IMR-90 (cell line): ENCODE data around the gene MAP3K7CL. TPM values are rescaled to one million over a fixed set of nuclear protein-coding genes. Genes with fewer than 3 reads are reported as not detected.

Experiments
- ATAC-seq: fragments of 200-7000 bp; cut with Tn5 transposase; 2 replicates; pipeline ENCODE4 v1.9.1; 2020; ENCODE audit warnings: low read depth, mild to moderate bottlenecking, moderate library complexity
- BruUV-seq: library from RNA; stranded (reverse); fragments of 400-500 nt; replicated peaks from 2 replicates; lab custom pipeline; 2021; lab: Mats Ljungman, UMichigan
- CTCF ChIA-PET: fragments of 300-600 bp; formaldehyde crosslinking; extraction: SDS; loops from one replicate; lab custom pipeline; 2021; ENCODE audit warnings: antibody characterized with exemption; lab: Yijun Ruan, JAX
- POLR2A ChIA-PET: fragments of 300-600 bp; sonication (Branson Sonifier 250); formaldehyde crosslinking; loops from one replicate; lab custom pipeline; 2022; ENCODE audit warnings: antibody characterized with exemption; ENCODE audit not compliant: unreplicated experiment; lab: Charles Lee
- DNase-seq: peaks from one replicate; pipeline ENCODE4 v3.0.0; 2013
- H2AFZ ChIP-seq: replicated peaks from 2 replicates; pipeline ENCODE3; 2013; ENCODE audit warnings: low read length, mild to moderate bottlenecking; ENCODE audit not compliant: poor library complexity
- H2AK5ac ChIP-seq: 2 replicates; pipeline ENCODE4 v1.6.1; 2013; ENCODE audit warnings: low read depth, low read length, inconsistent platforms
- H2AK9ac ChIP-seq: replicated peaks from 2 replicates; pipeline ENCODE3; 2013; ENCODE audit warnings: mild to moderate bottlenecking, low read depth, low read length, moderate library complexity; ENCODE audit not compliant: poor library complexity
- H2BK120ac ChIP-seq: 2 replicates; pipeline ENCODE4 v1.6.1; 2013; ENCODE audit warnings: low read depth, low read length, inconsistent platforms
- H2BK15ac ChIP-seq: 3 replicates; pipeline ENCODE4 v1.6.1; 2013; ENCODE audit warnings: low read depth, low read length, inconsistent platforms
- H2BK20ac ChIP-seq: 2 replicates; pipeline ENCODE4 v1.6.1; 2013; ENCODE audit warnings: low read depth, mild to moderate bottlenecking, inconsistent platforms, low read length, moderate library complexity
- H2BK5ac ChIP-seq: 2 replicates; pipeline ENCODE4 v1.6.1; 2013; ENCODE audit warnings: mild to moderate bottlenecking, low read depth, low read length, inconsistent platforms; ENCODE audit not compliant: poor library complexity, severe bottlenecking
- H3K14ac ChIP-seq: replicated peaks from 2 replicates; pipeline ENCODE4 v1.6.1; 2013; ENCODE audit warnings: low read depth, low read length, inconsistent platforms
- H3K18ac ChIP-seq: 2 replicates; pipeline ENCODE4 v1.6.1; 2013; ENCODE audit warnings: low read depth, low read length, control low read depth
- H3K23ac ChIP-seq: 2 replicates; pipeline ENCODE4 v1.6.1; 2013; ENCODE audit warnings: low read depth, low read length, inconsistent platforms
- H3K27ac ChIP-seq: 2 replicates; pipeline ENCODE4 v1.5.1; 2013; ENCODE audit warnings: mild to moderate bottlenecking, control low read depth, low read length; ENCODE audit not compliant: insufficient read depth
- H3K27me3 ChIP-seq: 2 replicates; pipeline ENCODE4 v1.6.1; 2013; ENCODE audit warnings: low read length; ENCODE audit not compliant: control insufficient read depth, insufficient read depth
- H3K36me3 ChIP-seq: 2 replicates; pipeline ENCODE4 v1.6.1; 2013; ENCODE audit warnings: low read length, mixed read lengths; ENCODE audit not compliant: control insufficient read depth, insufficient read depth
- H3K4ac ChIP-seq: 2 replicates; pipeline ENCODE4 v1.6.1; 2013; ENCODE audit warnings: low read depth, low read length, inconsistent platforms
- H3K4me1 ChIP-seq: 2 replicates; pipeline ENCODE4 v1.6.1; 2013; ENCODE audit warnings: low read length, mixed read lengths; ENCODE audit not compliant: control insufficient read depth, insufficient read depth
- H3K4me2 ChIP-seq: 2 replicates; pipeline ENCODE4 v1.6.1; 2013; ENCODE audit warnings: low read depth, mild to moderate bottlenecking, control low read depth, low read length, moderate library complexity
- H3K4me3 ChIP-seq: 2 replicates; pipeline ENCODE4 v1.5.1; 2013; ENCODE audit warnings: low read depth, mild to moderate bottlenecking, control low read depth, low read length, moderate library complexity; ENCODE audit not compliant: insufficient read depth
- H3K56ac ChIP-seq: 2 replicates; pipeline ENCODE4 v1.6.1; 2013; ENCODE audit warnings: low read length, inconsistent platforms; ENCODE audit not compliant: insufficient read depth; ENCODE audit errors: extremely low read depth
- H3K79me1 ChIP-seq, 2 experiments: 2 replicates each; pipeline ENCODE4 v1.6.1; 2013; ENCODE audit warnings: low read length in 2 of 2, inconsistent platforms in 1 of 2, low read depth in 1 of 2
- H3K9ac ChIP-seq: 2 replicates; pipeline ENCODE4 v1.6.1; 2013; ENCODE audit warnings: low read depth, low read length, control low read depth
- H3K9me1 ChIP-seq: 2 replicates; pipeline ENCODE4 v1.6.1; 2013; ENCODE audit warnings: low read length, inconsistent platforms; ENCODE audit not compliant: insufficient read depth
- H3K9me3 ChIP-seq: 2 replicates; pipeline ENCODE4 v1.6.1; 2013; ENCODE audit warnings: low read length; ENCODE audit not compliant: control insufficient read depth, insufficient read depth
- H4K20me1 ChIP-seq: 2 replicates; pipeline ENCODE4 v1.6.1; 2013; ENCODE audit warnings: low read length, inconsistent platforms; ENCODE audit not compliant: insufficient read depth
- H4K5ac ChIP-seq: 2 replicates; pipeline ENCODE4 v1.6.1; 2013; ENCODE audit warnings: mild to moderate bottlenecking, low read depth, low read length, control low read depth
- H4K8ac ChIP-seq, 2 experiments: 2 replicates each; pipeline ENCODE4 v1.6.1; 2013; ENCODE audit warnings: low read depth in 2 of 2, low read length in 2 of 2, control low read depth in 1 of 2, inconsistent platforms in 1 of 2
- H4K91ac ChIP-seq: 2 replicates; pipeline ENCODE4 v1.6.1; 2013; ENCODE audit warnings: low read depth, low read length, inconsistent platforms; ENCODE audit not compliant: insufficient read depth
- CEBPB ChIP-seq: IDR thresholded peaks from 2 replicates; pipeline ENCODE4 v1.6.1; 2012; ENCODE audit warnings: low read depth, low read length, improper control_type of control experiment
- RCOR1 ChIP-seq: IDR thresholded peaks from 2 replicates; pipeline ENCODE4 v1.6.1; 2012; ENCODE audit warnings: mild to moderate bottlenecking, low read length, improper control_type of control experiment; ENCODE audit not compliant: insufficient replicate concordance
- WGBS, 2 experiments: methylation state at CpG; one replicate each; pipeline versions ENCODE4 v1.1.5 to v1.1.7; 2013; ENCODE audit warnings: missing lambda C conversion rate in 2 of 2; ENCODE audit not compliant: insufficient read length in 1 of 2; ENCODE audit errors: extremely low coverage in 2 of 2; 5-methylcytosine and 5-hydroxymethylcytosine counted together
- dilution Hi-C: fragments of 300-500 bp; cut with HindIII; formaldehyde crosslinking; loops from one replicate; pipeline ENCODE4 v1.14.3; 2018; ENCODE audit warnings: low sequenced_read_pairs; ENCODE audit not compliant: unreplicated experiment
- in situ Hi-C: fragments of 300-500 bp; cut with MboI; formaldehyde crosslinking; loops from 3 replicates; pipeline ENCODE4 v1.14.3; 2019; ENCODE audit warnings: low sequenced_read_pairs, inconsistent platforms, mixed read lengths
- intact Hi-C: fragments of 100-400 bp; cut with micrococcal nuclease; formaldehyde crosslinking; loops from 2 replicates; pipeline ENCODE4 v1.10.0; 2022
- polyA plus RNA-seq, 3 experiments: library from polyadenylated mRNA; depleted of rRNA; stranded (reverse); fragments of >200 nt; gene quantifications; 2 replicates each; pipeline ENCODE4 v1.2.3, GENCODE V29; 2012; ENCODE audit warnings: low replicate concordance in 1 of 3
- total RNA-seq: library from RNA; depleted of rRNA; stranded (reverse); fragments of >200 nt; gene quantifications from 2 replicates; pipeline ENCODE4 v1.2.3, GENCODE V29; 2012

Gene MAP3K7CL
- total and polyA plus RNA-seq, 2 of the 4 experiments (the other 2 are of a cell fraction), result 21.0 to 22.3 TPM

DNA sequence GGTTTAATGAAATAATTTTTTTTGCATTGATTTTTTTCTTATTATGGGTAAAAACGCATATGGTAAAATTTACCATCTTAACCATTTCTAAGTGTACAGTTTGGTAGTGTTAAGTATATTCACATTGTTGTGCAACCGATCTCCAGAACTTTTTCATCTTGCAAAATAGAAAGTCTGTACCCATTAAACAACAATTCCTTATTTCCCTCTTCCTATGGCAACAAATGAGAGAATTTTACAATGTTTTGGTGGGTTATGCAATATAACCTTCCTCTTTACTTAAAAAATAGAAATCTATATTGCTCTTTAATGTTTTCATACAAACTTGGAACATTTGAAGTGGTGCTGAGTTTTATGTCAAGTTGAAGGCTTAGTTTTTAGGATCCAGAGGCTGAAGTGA, 26.6 kb downstream of the MAP3K7CL start:
- dilution Hi-C loops, result no loop called here
- POLR2A ChIA-PET, result no interaction called here
- Histone ChIP-seq H3K14ac (no peak overlapping the region), H3K4me3 (no peak overlapping the region), H3K23ac (no peak overlapping the region), H2BK20ac (no peak overlapping the region), H3K4me1 (peaks cover 2% of the 10 kb centered on the region), H3K27ac (no peak overlapping the region), H4K5ac (no peak overlapping the region), H3K4ac (no peak overlapping the region), H4K20me1 (no peaks in the 10 kb centered on the region), H3K9me3 (no peaks in the 10 kb centered on the region), H2BK5ac (no peak overlapping the region), H3K56ac (no peak overlapping the region), H2BK15ac (no peak overlapping the region), H3K27me3 (no peaks in the 10 kb centered on the region), H3K18ac (no peak overlapping the region), H2AFZ (no peak overlapping the region), H2AK9ac (no peak overlapping the region), H4K8ac (no peak overlapping the region), H3K9me1 (peaks cover 3% of the 10 kb centered on the region; the same call in 1 of the 2 replicates), H2BK120ac (no peak overlapping the region), H3K4me2 (no peak overlapping the region), H3K36me3 (no peaks in the 10 kb centered on the region), H3K79me1 (no peaks in the 10 kb centered on the region), H2AK5ac (no peak overlapping the region), H4K91ac (no peak overlapping the region), H3K9ac (no peak overlapping the region)
- DNase-seq, result no peak
- TF ChIP-seq RCOR1 (no peak), CEBPB (0 out of 2 replicates have a peak, but pooled peaks have one; percentile 18)
- in situ Hi-C loops, result no loop called here
- ATAC-seq, result no peak
- no CpG with 5 or more reads among the region's 2 CpGs for WGBS, 2 experiments
- no TSS peak for BruUV-seq
- intact Hi-C loops, result no loop called here
- CTCF ChIA-PET, result no interaction called here
